NCI-H1092 (cell line): Measurements from ENCODE around the gene ACAP2.

Experiments
- DNase-seq: peaks from one replicate; lab custom pipeline; 2025; lab: John Stamatoyannopoulos, UW

The ACAP2 gene

DNA sequence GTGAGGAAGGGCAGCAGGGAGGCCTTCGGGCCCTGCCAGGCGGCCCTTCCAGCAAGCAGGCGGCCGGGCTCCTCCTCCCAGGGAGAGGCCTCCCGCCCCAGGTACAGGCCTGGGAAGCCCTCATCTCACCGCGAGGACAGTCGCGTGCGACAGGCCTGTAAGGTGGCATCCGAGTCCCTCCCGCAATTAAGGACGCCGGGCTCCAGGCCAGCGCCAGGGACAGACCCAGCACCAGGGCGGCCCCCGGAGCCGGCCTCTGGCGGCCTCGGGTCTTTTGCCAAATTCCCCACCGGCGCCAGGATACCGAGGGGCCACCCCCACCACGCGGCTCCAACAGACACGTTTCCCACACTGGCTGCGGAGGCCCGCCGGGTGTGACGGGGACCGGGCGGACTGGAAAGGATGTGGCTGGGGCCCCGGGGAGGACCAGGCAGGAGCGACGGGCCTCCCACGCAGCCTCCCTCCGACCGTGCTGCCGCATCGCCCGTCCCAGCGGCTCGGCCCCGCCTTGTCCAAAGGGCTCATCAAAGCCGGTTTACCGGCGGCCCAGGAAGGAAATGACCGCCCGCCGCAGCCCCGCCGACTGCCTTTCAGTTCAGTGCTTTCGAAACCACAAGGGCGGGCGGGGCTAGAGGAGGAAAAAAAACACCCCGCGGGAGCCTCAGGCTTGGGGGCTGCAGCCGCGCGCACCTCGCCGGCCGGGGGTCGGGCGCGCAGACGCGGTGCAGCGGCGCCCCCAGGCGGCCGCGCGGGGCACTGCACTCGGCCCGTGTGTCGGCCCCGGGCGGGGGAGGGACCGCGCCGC lies 183.1 kb downstream of the ACAP2 start:
- peak; percentile 75 for DNase-seq

DNA sequence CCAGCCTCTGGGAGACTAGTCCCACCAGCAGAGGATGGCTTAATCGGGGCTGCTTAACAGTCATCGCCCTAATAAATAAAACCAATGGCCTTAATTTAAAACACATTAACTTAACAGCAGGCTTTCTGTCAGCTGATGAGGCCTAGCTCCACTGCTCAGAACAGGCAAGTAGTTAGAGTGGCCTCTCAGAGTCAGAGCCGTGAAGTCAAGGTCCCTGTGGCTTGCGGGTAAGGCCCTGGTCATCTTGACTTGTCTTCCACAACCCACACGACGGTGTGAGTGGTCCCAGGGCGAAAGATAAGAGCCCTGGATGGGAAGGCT lies 183.7 kb downstream of the ACAP2 start:
- no peak for DNase-seq

DNA sequence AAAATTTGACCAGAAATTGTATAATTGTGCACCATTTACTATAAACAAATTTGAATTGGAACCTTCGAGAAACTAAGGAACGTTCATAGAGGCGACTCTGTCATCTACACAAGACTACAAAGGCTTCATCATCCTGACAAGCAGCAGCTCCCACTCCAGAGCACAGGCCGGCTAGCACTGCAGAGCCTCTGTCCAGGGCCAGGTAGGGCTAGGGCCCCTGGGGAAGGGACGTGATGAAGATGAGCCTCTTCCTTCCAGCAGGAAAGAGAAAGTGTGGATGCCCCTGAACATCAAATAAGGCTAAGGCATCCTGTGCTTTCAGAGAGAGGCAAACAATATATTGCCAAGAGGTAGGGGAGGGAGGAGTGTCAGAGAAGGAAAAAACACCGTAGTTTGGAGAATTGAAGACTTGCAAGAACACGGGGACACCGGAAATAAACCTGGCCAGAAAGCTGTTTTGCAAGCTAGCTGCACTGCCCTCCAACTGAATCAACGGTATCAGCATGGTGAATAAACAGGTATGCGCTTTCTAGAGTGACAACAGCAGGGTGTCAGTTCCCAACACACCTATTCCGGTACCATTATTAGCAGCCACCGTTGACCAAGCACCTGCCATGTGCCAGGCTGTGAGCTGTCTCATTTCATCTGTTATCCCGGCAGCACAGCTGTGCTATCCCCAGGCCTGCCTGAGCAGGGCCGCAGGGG lies 184.2 kb downstream of the ACAP2 start:
- DNase-seq = no peak

DNA sequence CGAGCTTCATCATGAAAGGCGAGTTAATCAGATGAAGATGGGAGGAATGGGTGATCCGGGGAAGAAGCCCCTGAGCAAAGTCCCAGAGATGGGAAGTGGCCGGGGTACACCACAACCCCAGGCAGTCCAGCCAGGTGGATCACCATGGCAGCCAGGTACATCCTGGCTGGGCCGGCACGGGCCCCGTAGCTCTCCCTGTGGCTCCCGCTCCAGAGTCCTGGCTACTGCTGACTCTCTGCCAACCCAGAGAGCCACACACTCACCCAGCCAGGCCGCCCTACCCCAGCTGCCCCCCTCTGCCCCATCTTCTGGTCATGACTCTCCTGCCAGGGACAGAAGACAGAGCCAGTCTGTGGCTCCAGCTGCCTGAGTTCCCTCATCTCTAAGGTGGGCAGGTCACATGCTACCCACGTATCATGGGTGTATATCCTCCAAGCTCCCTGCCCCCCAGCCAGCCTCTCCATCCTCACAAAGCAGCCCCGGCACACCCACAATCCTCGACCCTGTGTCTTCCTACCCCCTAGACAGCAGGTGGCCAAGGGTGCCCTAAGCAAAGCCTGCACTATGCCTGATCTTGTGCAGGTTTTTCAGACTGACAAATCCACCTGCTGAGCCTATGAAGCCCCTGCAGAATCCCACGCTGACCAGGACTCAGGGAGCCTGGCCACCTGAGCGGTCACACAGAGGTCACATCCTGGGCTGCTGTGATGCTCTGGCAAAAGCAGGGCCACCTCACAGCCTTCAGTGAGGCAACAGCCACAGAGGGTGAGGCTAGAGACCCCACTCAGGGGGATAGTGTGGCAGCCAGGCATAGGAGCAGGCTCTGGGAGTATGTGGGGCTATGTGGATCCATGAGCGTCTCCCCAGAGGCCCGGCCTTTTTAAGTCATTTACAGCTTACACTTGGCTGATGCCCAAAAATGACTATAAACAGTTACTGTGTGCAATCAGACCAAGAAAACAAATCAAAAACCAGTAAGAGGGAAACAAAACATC lies 185.1 kb downstream of the ACAP2 start:
- DNase-seq = no peak

DNA sequence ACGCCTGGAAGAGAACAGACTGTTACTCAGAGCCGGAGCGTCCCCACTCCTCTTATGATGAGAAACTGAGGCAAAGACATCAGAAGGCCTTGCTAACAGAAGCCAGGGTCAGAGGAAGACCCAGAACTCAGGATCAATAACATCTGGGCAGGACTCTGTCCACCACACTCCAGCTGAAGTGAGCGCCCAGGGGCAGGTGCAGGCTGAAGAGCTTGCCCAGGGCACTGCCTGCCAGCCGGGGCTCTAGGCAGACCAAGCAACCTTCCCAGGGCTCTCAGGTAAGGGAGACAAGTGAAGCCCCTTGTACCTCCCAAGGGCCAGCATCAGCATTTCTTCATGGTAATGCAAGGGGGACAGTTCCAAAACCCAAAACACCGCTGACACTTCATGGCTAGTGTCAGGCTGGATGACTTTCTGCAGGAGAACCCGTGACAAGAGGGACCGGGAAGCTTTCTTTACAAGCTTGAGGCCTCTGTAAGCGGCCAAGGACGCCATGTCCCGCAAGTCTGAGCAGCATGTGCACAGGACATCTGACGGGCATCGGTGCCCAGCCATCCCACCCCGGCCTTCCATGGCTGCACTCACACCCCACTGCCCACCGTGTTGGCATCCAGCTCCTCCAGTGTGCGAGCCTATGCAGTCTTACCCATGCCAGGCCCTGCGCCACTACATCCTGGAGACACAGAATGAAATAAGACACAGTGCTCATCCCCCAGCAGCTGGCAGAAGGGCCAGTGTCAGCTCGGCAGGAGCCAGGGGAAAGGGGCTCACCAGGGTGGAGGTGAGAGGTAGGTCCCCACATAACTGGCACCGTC lies 186.0 kb downstream of the ACAP2 start:
- DNase-seq = no peak

DNA sequence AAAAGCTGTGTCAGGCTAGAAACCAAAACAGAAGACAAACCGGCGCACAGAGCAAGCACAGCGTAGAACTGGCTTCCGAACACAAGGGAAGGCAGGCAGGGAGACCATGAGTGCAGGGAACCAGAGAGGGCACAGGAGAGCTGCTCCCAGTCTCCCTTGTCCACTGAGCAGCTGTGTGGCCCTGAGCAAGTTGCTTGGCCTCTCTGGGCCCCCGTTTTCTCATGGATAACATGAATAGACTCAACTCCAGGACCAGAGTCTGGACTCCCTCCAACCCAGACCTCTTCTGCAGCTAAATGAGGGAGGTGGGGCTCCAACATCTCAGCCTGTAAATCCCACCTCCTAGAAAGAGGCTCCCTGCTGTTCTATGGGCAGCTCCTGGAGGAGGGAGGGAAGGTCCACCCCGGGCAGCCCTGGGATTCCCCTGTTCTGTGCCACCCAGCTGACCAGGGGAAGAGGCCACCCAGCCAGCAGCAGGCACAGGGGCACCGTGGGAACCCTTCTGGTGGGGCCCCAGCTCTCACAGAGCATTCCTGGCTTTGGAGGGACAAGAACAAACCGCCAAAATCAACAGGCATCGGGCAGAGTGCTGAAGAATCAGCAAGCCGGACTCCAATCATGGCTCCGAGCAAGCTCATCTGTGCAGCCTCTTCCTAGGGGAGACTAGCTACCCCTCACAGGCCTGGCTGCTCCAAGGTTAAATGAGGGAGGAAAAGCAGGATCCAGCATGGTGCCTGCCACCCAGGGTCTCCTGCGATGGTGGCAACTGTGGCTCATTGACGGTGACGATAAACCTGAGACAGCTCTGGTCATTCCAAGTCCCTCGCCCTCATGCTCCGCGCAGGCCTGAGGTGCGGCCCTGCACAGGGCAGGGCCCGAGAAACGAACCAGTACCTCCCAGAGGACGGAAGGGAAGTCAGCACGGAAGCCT lies 187.0 kb downstream of the ACAP2 start:
- DNase-seq = no peak

DNA sequence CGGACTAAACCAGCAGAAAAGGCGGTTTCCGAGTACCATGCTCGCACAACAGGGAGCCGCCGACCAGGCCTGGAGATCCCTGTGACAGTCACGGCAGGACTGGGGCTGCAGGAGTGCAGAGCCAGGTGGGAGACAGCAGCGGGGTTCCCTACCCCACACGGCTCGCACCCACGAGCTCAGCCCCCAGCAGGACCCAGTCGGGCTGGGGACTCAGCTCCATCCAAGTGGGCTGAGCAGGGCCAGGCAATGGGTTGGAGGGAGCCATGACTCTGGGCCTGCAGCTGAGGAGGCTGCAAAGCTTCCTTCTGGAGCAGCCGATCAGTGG lies 187.7 kb downstream of the ACAP2 start:
- DNase-seq = no peak

DNA sequence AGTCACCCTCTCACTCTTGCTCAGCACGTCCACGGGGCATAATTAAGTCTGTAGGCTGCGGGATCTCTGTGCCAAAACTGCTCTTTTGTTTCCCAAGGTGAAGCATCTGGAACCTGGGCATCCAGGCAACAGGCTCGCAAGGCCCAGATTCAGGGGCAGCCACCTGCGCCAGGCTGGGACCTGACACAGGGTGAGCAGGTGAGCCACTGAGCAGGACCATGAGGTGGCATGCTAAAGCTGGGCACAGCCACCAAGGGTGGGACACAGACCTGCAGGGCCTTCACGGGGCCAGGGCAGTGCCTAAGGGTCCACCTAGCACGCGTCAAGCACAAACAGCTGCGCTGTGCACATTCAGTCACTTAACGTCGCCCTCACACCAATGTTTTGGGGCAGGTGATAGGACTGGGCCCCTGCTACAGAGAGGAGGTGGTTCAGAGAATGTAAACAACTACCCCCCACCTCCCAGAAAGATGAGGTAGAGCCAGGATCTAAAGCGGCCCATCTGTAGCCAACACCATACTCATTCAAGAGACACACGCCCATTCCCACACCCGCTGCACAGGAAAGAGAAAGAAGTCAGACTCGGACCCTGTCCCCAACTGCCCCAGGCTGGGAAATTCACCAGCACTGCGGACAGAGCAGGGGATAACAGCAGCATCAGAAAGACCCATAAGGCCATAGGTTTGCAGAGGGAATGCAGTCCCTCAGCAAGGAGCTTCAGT lies 188.2 kb downstream of the ACAP2 start:
- DNase-seq = no peak

DNA sequence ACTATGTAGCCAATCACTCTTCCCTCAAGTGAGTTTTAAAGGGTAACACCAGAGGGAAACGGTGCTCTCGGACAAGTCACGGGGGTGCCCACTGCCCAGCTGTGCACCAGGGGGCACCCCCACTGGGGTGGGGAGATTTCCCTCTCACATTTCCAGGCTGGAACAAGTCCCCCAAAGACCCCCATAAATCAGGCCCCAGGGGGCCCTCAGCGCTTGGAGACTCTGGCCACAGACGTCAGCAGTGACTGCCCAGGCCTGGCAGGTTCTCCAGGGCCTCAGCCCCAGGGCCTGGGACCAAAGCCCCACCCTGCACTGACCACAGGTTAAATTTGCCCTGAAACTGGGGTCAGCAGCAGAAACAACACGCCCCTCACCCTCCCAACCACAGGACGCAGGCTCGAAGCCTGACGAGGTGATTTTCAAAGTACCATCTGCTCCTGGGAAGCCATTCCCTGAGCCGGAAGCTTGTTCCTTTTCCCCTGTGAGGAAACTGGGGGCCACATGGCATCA lies 188.8 kb downstream of the ACAP2 start:
- DNase-seq = no peak

DNA sequence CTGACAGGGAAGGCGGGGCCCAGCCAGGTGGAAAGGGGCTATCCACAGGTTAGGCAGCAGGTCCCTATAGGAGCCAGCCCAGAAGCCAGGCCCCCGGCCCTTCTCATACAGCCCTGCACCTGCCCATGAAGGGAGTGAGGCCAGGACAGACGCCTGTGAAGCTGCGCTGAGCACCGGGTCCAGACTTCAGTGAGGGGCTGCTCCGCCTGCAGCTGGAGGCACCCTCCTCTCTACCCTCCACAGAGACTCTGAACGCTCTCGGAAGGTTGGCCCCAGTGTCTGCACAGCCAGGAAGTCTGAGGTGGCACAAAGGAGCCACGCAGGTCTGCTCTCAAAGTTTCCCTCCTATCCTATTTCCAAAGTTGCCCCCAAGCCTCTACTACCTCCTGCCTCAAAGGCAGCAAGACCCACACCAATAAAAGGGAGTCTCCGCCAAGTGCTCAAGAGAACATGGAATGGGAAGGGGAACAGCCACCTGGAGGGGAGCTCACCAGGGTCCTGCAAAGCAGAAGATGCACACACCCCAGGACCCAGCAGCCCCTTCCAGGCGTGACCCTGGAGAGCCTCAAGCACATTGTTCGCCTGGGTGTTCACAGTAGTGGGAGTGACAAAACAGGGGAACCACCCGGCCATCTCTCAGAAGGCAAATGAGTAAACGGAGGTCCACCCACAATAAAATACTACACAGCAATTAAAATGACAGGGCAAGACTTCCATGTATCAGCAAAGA lies 191.3 kb downstream of the ACAP2 start:
- DNase-seq = no peak

DNA sequence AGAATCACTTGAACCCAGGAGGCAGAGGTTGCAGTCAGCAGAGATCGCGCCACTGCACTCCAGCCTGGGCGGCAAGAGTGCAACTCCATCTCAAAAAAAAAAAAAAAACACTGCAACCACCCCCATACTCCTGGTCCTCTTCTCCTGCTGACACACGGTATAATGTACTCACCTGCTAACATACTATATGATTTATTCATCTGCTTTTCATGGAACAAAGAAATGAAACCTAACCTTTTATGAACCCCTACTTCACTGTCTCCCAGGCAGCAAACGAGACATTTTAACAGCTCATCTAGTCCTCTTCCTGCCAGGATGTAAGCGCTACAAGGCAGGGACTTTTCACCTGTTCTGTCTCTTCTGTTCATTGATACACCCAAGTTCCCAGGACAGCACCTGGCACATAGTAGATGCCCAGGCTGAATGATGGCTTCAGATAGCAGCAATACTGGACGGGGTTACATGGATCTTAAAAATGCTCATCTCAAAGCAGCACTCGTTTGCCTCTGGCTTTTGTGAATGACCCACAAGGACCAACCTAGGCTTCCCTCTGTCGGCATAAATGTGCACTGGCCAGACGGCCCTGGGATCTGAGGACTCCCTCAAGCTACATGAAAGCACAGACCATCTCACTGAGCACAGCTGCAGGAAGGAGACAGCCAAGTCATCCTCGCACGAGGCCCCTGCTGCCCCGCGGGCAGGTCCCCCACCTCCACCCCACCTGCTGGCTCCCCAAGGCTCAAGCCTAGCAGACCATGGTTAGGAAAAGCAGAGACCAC lies 192.2 kb downstream of the ACAP2 start:
- DNase-seq = peak; percentile 47

DNA sequence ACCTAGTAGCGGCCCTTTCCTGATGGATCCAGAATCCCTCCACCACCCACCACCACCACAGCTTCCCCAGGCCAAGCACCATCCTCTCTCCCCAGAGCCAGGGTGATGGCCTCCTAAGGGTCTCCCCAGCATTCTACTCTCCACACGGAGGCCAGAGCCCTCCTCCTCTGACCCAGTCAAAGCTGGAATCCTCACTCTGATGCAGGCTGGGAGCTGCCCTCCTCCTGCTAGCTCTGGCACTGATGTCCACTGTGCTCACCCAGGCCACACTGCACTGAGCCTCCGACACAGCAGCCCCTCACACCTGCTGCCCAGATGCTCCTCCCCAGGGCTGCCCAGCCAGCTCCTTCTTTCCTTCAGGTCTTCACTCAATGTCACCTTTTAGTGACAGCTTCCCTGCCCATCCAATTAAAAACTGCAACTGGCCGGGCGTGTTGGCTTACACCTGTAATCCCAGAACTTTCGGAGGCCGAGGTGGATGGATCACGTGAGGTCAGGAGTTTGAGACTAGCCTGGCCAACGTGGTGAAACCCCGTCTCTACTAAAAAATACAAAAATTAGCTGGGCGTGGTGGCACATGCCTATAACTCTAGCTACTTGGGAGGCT lies 192.9 kb downstream of the ACAP2 start:
- no peak for DNase-seq

DNA sequence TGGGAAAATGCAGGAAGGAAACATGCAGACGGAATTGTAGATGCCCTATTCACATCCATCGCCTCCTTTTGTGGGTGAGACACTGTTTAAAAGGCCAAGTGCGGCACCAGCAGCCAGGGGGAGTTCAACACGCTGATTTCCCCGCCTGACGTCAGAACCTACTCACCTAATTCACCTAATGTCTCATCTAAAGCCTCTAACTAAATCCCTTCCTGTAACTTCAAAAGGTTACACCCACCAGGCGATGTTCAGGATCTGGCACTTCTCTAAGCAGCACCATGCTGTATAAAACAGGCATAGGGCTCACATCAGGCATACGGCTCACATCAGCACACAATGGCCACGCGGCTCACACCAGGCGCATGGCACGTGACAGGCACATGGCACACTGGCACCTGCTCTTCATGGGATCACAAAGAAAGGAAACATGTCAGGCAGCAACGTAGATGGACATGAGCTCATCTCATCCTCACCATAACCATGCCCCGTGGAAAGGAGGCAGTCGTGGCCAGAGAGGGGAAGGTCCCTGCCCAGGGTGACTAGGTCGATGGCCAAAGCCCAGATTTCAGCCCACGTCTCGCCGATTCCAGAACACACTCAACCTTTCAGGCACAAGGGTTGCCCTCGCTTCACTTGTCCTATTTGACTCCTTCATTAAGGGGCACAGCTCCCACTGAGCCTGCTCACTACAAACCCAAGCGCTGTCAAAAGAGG lies 193.6 kb downstream of the ACAP2 start:
- no peak for DNase-seq

DNA sequence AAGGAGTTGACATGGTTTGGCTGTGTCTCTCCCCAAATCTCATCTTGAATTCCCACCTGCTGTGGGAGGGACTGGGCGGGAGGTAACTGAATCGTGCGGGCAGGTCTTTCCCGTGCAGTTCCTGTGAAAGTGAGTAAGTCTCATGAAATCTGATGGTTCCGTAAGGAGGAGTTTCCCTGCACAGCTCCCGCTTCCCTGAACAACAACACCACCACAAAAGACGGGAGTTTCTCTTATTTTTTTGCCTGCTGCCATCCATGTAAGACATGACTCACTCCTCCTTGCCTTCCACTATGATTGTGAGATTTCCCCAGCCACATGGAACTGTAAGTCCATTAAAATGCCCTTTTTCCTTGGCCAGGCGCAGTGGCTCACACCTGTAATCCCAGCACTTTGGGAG lies 194.5 kb downstream of the ACAP2 start:
- no peak for DNase-seq

DNA sequence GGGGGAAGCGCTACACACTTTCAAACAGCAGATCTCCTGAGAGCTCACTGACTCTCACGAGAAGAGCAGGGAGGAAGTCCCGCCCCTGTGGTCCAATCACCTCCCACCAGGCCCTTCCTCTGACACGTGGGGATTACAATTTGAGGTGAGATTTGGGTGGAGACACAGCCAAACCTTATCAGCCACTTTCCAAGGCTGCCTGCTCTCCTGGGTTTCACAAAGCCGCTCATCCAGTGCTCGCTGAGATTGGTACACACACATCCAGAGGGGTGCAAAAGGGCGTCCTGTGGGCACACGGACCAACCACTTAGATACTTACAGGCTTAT lies 195.0 kb downstream of the ACAP2 start:
- no peak for DNase-seq

DNA sequence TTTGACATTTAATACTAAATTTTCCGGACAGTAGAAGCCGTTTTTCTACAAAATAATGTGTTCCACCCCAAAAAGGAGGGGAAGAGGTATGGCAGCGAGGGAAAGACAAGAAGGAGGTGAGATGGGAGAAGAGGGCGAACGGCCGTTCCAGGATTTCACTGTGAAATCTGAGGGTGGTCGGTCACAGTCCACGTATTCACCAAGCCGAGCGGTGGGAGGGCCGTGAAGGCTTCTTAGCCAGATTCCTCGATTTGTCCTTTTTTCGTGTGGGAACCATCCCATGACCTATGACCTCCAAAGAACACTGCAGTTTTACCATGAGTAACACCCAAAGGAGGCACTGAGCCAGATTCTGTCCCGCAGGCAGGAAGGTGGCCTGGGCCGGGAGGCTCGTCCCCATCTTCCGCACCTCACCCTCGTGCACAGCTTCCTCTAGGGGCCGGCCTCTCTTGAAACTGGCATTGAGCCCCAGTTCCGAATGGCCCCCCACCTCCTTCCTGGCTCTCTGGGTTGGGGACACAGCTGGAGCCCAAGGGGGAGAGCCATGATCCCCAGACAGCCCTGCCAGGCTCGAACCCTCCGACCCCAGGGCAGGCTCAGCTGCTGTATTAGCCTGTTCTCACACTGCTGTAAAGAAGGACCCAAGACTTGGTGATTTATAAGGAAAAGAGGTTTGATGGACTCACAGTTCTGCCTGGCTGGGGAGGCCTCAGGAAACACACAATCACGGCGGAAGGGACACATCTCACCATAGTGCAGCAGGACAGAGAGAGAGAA lies 195.5 kb downstream of the ACAP2 start:
- DNase-seq = no peak

DNA sequence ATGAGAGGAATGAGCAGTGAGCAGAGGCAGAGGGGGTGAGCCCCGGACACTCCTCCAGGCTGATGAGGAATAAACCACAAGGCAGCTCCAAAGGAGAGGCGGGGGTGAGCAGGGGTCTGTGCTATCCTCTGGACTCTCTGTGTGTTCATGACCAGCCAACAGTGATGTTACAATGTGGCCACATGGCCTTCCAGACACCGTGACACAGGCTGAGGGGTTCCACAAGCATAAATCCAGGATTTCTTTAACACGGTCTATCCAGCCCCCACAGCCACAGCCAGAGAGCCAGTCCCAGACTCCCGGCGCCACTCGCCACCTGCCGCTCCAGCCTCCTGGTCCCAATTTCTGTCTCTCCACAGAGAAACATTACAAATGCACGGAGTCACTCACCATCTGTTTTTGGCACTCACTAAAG lies 196.2 kb downstream of the ACAP2 start:
- no peak for DNase-seq
